ENCODE data around the gene KIAA1614. TPM values are rescaled to one million over a fixed set of nuclear protein-coding genes. Genes with fewer than 3 reads are reported as not detected.

The KIAA1614 gene
- total and polyA plus RNA-seq, 10 of the 15 experiments (the other 5 are each of a cell fraction or from before 2014, with no cell fraction given) = 0.03 to 1.0 (median 0.26) TPM; not detected in 1

DNA sequence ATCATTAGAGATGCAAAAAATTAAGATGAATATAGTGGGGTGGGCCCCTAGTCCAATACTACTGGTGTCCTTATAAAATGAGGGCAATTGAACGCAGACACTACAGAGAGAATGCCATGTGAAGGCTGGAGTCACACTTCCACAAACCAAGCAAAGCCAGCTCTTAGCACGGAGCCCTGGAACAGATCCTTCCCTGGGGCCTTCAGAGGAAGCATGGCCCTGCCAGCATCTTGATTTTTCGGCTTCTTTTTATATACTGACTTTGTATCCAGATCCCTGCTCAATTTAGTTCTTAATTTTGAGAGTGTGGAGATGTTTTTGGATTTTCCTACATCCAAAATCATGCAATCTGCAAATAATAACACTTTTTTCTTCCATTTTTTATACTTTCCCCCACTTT lies 10.2 kb upstream of the KIAA1614 start:
- WGBS (ENCODE audit: insufficient coverage, insufficient replicate concordance, low lambda C conversion rate, missing lambda C conversion rate) = 45% methylated on average over 3 of the region's 3 CpGs
- no TSS peak for BruUV-seq (replicated peaks)
- Histone ChIP-seq H3K36me3 (ENCODE audit: control insufficient read depth in 2 of 2, insufficient read depth in 2 of 2, low read length in 1 of 2) (no peaks in the 10 kb centered on the region), H3K4me2 (ENCODE audit: control insufficient read depth, insufficient read depth) (no peak overlapping the region), H3K9ac (ENCODE audit: control insufficient read depth, insufficient read depth, low read length) (no peak overlapping the region), H3K27me3 (replicated peaks in 1 of 2; ENCODE audit: control insufficient read depth in 2 of 2, insufficient read depth in 2 of 2, low read length in 1 of 2) (no peaks in the 10 kb centered on the region), H4K20me1 (ENCODE audit: control insufficient read depth, insufficient read depth) (no peaks in the 10 kb centered on the region), H3K79me2 (ENCODE audit: control insufficient read depth, insufficient read depth, low read length) (no peaks in the 10 kb centered on the region), H3K9me3 (replicated peaks; ENCODE audit: control insufficient read depth, insufficient read depth, low read length) (no peaks in the 10 kb centered on the region; the same call in 1 of the 3 replicates), H3K4me3 (no peak overlapping the region), H3K4me1 (ENCODE audit: control insufficient read depth, insufficient read depth, low read length) (no peaks in the 10 kb centered on the region), H2AFZ (ENCODE audit: control insufficient read depth, low read depth, low read length) (no peak overlapping the region), H3K27ac (ENCODE audit: control insufficient read depth, insufficient read depth) (no peak overlapping the region)
- intact Hi-C loops (cut with micrococcal nuclease; ENCODE audit: unreplicated experiment) (no loop called here), in situ Hi-C loops (cut with MboI) (no loop called here)
- ATAC-seq (no peak), FAIRE-seq (no peak), DNase-seq (ENCODE audit: low read depth, low spot score) (no peak)
- TF ChIP-seq TARDBP (IDR thresholded peaks at IDR 0.05; ENCODE audit: borderline replicate concordance) (no peak), BMI1 (IDR thresholded peaks at IDR 0.05; ENCODE audit: borderline replicate concordance) (no peak), SP1 (IDR thresholded peaks at IDR 0.05; ENCODE audit: low read depth, low read length) (no peak), ZNF24 (IDR thresholded peaks at IDR 0.05) (no peak), MXI1 (IDR thresholded peaks at IDR 0.05; ENCODE audit: low read depth, low read length) (no peak), POLR2AphosphoS5 (IDR thresholded peaks at IDR 0.05; ENCODE audit: low read length) (no peak), TAF1 (IDR thresholded peaks at IDR 0.05; ENCODE audit: borderline replicate concordance, low read depth, low read length) (no peak), HDAC6 (IDR thresholded peaks at IDR 0.05; ENCODE audit: unreplicated experiment) (no peak), POLR2A (IDR thresholded peaks at IDR 0.05; ENCODE audit: low read depth, low read length) (no peak), ZNF622 (IDR thresholded peaks at IDR 0.05) (no peak), KAT2A (conservative IDR thresholded peaks at IDR 0.05; ENCODE audit: control insufficient read depth, low read depth, low read length) (no peak), POLR2AphosphoS2 (IDR thresholded peaks at IDR 0.05; ENCODE audit: low read depth, low read length) (no peak), NFXL1 (IDR thresholded peaks at IDR 0.05; ENCODE audit: borderline replicate concordance) (no peak), NBN (IDR thresholded peaks at IDR 0.05) (no peak)
- TF ChIP-seq, protein P1, sequence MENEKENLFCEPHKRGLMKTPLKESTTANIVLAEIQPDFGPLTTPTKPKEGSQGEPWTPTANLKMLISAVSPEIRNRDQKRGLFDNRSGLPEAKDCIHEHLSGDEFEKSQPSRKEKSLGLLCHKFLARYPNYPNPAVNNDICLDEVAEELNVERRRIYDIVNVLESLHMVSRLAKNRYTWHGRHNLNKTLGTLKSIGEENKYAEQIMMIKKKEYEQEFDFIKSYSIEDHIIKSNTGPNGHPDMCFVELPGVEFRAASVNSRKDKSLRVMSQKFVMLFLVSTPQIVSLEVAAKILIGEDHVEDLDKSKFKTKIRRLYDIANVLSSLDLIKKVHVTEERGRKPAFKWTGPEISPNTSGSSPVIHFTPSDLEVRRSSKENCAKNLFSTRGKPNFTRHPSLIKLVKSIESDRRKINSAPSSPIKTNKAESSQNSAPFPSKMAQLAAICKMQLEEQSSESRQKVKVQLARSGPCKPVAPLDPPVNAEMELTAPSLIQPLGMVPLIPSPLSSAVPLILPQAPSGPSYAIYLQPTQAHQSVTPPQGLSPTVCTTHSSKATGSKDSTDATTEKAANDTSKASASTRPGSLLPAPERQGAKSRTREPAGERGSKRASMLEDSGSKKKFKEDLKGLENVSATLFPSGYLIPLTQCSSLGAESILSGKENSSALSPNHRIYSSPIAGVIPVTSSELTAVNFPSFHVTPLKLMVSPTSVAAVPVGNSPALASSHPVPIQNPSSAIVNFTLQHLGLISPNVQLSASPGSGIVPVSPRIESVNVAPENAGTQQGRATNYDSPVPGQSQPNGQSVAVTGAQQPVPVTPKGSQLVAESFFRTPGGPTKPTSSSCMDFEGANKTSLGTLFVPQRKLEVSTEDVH (IDR thresholded peaks at IDR 0.05; ENCODE audit: low read depth, partially characterized antibody) = no peak
- TF ChIP-seq, protein P2, sequence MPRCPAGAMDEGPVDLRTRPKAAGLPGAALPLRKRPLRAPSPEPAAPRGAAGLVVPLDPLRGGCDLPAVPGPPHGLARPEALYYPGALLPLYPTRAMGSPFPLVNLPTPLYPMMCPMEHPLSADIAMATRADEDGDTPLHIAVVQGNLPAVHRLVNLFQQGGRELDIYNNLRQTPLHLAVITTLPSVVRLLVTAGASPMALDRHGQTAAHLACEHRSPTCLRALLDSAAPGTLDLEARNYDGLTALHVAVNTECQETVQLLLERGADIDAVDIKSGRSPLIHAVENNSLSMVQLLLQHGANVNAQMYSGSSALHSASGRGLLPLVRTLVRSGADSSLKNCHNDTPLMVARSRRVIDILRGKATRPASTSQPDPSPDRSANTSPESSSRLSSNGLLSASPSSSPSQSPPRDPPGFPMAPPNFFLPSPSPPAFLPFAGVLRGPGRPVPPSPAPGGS (IDR thresholded peaks at IDR 0.05; ENCODE audit: borderline replicate concordance, insufficient read depth, low read depth, low read length, poor library complexity, severe bottlenecking) = no peak
- TF ChIP-seq, protein P3, sequence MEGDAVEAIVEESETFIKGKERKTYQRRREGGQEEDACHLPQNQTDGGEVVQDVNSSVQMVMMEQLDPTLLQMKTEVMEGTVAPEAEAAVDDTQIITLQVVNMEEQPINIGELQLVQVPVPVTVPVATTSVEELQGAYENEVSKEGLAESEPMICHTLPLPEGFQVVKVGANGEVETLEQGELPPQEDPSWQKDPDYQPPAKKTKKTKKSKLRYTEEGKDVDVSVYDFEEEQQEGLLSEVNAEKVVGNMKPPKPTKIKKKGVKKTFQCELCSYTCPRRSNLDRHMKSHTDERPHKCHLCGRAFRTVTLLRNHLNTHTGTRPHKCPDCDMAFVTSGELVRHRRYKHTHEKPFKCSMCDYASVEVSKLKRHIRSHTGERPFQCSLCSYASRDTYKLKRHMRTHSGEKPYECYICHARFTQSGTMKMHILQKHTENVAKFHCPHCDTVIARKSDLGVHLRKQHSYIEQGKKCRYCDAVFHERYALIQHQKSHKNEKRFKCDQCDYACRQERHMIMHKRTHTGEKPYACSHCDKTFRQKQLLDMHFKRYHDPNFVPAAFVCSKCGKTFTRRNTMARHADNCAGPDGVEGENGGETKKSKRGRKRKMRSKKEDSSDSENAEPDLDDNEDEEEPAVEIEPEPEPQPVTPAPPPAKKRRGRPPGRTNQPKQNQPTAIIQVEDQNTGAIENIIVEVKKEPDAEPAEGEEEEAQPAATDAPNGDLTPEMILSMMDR (IDR thresholded peaks at IDR 0.05 in 2 of 3, conservative IDR thresholded peaks at IDR 0.05 in 1 of 3; ENCODE audit: control insufficient read depth in 2 of 3, extremely low read depth in 1 of 3, insufficient read depth in 1 of 3, low read depth in 3 of 3, low read length in 3 of 3) = no peak
- CTCF ChIA-PET = interaction anchor here (0.6 to 1.0 kb wide), 3 partner anchors 21 to 287 kb away, joined by 3 to 5 read pairs (median 3); no protein-coding TSS in a partner anchor
- POLR2A ChIA-PET = interaction anchor here (0.6 to 1.5 kb wide), 2 partner anchors 13 to 27 kb away, joined by 4 to 7 read pairs; no protein-coding TSS in a partner anchor
- RAD21 ChIA-PET (ENCODE audit: unreplicated experiment) = interaction anchor here (0.5 kb wide), 1 partner anchor 9 kb away, joined by 3 read pairs; no protein-coding TSS in a partner anchor
- SMC1A ChIA-PET (ENCODE audit: uncharacterized antibody, unreplicated experiment) = interaction anchor here (1.0 kb wide), 5 partner anchors 11 to 21 kb away, joined by 3 to 4 read pairs (median 4); partner anchors contain the start of gene KIAA1614

All from GM12878 (cell line).